Measurements from ENCODE around the gene WASHC3.

DNA sequence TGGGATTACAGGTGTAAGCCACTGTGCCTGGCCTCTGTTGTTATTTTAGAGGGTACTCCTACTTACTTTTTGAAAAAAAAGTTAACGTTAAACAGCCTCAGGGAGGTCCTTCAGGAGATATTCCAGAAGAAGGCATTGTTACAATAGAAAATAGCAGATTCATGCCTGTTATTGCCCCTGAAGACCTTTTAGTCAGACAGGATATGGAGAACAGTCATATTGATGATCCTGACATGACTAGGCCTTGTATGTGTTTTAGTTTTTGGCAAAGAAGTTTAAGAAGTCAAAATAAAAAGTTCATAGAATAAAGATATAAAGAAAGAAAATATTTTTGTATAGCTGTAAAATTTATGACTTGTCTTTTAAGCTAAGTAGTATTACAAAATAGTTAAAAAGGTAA lies 45.3 kb downstream of the WASHC3 start:
- TF ChIP-seq, protein P1, sequence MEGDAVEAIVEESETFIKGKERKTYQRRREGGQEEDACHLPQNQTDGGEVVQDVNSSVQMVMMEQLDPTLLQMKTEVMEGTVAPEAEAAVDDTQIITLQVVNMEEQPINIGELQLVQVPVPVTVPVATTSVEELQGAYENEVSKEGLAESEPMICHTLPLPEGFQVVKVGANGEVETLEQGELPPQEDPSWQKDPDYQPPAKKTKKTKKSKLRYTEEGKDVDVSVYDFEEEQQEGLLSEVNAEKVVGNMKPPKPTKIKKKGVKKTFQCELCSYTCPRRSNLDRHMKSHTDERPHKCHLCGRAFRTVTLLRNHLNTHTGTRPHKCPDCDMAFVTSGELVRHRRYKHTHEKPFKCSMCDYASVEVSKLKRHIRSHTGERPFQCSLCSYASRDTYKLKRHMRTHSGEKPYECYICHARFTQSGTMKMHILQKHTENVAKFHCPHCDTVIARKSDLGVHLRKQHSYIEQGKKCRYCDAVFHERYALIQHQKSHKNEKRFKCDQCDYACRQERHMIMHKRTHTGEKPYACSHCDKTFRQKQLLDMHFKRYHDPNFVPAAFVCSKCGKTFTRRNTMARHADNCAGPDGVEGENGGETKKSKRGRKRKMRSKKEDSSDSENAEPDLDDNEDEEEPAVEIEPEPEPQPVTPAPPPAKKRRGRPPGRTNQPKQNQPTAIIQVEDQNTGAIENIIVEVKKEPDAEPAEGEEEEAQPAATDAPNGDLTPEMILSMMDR (IDR thresholded peaks at IDR 0.05; ENCODE audit: low read depth, low read length) = no peak
- no peak for TF ChIP-seq POLR2A (IDR thresholded peaks at IDR 0.05; ENCODE audit: extremely low read depth, insufficient read length)
